Thoracic aorta (tissue), 2 donors: ENCODE results near the gene FAM227B. TPM values are rescaled to one million over a fixed set of nuclear protein-coding genes. Genes with fewer than 3 reads are reported as not detected.

Source experiments
- ATAC-seq: fragments of 150-250 bp; one replicate; pipeline ENCODE4 v1.8.0; 2017; ENCODE audit warnings: low read depth; ENCODE audit not compliant: insufficient number of reproducible peaks, low FRiP score
- DNase-seq: peaks from one replicate; pipeline ENCODE4 v3.0.0-alpha.2; 2020; ENCODE audit warnings: low spot score
- H3K27ac ChIP-seq, 2 donors: fragments of 200-600 bp; sonication (generic); 1 replicate in 1 of 2; 2 replicates in 1 of 2; pipeline ENCODE4 v1.5.1; 2016; ENCODE audit warnings: mild to moderate bottlenecking in 2 of 2, moderate library complexity in 2 of 2
- H3K27me3 ChIP-seq: fragments of 200-600 bp; sonication (generic); replicated peaks from 2 replicates; pipeline ENCODE4 v1.6.0; 2016; ENCODE audit warnings: mild to moderate bottlenecking; ENCODE audit not compliant: insufficient read depth
- H3K36me3 ChIP-seq: fragments of 200-600 bp; sonication (generic); one replicate; pipeline ENCODE4 v1.5.1; 2016
- H3K4me1 ChIP-seq, 2 donors: fragments of 200-600 bp; sonication (generic); 1 replicate in 1 of 2; 2 replicates in 1 of 2; pipeline versions ENCODE4 v1.5.1 to v1.6.0; 2016; ENCODE audit warnings: low read depth in 2 of 2, mild to moderate bottlenecking in 1 of 2; ENCODE audit not compliant: control insufficient read depth in 1 of 2
- H3K4me3 ChIP-seq: fragments of 200-600 bp; sonication (generic); 2 replicates; pipeline ENCODE4 v1.5.1; 2016; ENCODE audit warnings: mild to moderate bottlenecking
- H3K9me3 ChIP-seq: fragments of 200-600 bp; sonication (generic); 2 replicates; pipeline ENCODE4 v1.5.1; 2016
- total RNA-seq, 2 donors: library from RNA; depleted of rRNA; stranded (reverse); fragments of >200 nt; gene quantifications; one replicate each; pipeline versions ENCODE4 v1.1.0 to v1.2.3, GENCODE V29; 2016
- TF ChIP-seq, protein P1 (sequence below): fragments of 200-600 bp; sonication (generic); IDR thresholded peaks from one replicate; pipeline ENCODE4 v1.5.1; 2019; ENCODE audit warnings: antibody characterized with exemption

The FAM227B gene
- total RNA-seq, 2 donors from 2014 or later, result 3.2 to 15.2 TPM

DNA sequence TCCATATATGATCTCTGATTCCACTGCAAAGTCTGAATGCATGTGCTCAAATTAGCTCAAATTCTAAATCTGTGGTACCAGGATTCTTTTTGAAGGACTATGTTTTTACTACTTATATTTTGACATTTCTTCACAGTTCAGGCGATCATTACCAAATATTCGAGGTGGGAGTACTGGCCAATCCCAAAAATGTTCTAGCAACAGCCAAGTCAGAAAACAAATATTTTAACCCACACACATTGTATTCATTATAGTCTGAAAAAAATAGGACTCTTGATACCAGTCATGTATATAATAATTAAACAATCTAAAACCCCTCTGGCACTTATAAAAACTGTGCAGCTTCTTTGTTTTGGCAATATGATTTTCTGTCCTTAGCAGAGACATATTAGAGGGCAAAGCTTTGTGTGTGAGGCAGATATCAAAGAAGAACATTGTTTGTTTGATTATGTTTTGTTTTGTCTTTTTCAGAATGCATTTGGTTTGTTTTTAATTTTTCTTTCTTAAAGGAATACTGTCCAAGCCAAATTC, 160.1 kb downstream of the FAM227B start:
- DNase-seq (no peak), ATAC-seq (no peak)
- Histone ChIP-seq H3K36me3 (no peaks in the 10 kb centered on the region), H3K27ac (no peak overlapping the region), H3K4me1 (peaks cover 10 to 11% of the 10 kb centered on the region in 2 donors), H3K4me3 (no peak overlapping the region), H3K27me3 (no peaks in the 10 kb centered on the region), H3K9me3 (no peaks in the 10 kb centered on the region)
- TF ChIP-seq, protein P1, sequence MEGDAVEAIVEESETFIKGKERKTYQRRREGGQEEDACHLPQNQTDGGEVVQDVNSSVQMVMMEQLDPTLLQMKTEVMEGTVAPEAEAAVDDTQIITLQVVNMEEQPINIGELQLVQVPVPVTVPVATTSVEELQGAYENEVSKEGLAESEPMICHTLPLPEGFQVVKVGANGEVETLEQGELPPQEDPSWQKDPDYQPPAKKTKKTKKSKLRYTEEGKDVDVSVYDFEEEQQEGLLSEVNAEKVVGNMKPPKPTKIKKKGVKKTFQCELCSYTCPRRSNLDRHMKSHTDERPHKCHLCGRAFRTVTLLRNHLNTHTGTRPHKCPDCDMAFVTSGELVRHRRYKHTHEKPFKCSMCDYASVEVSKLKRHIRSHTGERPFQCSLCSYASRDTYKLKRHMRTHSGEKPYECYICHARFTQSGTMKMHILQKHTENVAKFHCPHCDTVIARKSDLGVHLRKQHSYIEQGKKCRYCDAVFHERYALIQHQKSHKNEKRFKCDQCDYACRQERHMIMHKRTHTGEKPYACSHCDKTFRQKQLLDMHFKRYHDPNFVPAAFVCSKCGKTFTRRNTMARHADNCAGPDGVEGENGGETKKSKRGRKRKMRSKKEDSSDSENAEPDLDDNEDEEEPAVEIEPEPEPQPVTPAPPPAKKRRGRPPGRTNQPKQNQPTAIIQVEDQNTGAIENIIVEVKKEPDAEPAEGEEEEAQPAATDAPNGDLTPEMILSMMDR, result no peak

DNA sequence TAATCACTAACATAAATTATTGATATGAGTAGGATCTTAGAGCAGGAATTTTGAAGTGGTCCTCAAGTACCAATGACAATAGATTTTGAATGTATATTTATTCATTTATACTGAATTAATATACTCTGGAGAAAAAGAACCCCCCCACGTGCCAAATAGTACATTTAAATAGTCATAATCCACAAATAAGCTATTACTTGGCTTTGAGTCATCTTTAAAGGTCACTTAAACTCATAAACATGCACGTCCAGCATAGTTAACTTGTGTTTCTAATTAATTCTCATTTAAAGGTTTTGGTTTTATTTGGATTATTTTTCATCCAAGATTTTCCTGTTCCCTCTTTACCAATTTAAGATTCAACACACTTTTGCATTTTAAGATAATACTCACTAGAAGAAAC, 162.5 kb downstream of the FAM227B start:
- no peak overlapping the region for H3K4me3 ChIP-seq
- peaks cover 10 to 11% of the 10 kb centered on the region in 2 donors for H3K4me1 ChIP-seq
- TF ChIP-seq, protein P1, result no peak
- H3K27ac ChIP-seq, result no peak overlapping the region
- no peak for DNase-seq
- no peaks in the 10 kb centered on the region for H3K9me3 ChIP-seq
- no peaks in the 10 kb centered on the region for H3K27me3 ChIP-seq
- ATAC-seq, result no peak
- H3K36me3 ChIP-seq, result no peaks in the 10 kb centered on the region

DNA sequence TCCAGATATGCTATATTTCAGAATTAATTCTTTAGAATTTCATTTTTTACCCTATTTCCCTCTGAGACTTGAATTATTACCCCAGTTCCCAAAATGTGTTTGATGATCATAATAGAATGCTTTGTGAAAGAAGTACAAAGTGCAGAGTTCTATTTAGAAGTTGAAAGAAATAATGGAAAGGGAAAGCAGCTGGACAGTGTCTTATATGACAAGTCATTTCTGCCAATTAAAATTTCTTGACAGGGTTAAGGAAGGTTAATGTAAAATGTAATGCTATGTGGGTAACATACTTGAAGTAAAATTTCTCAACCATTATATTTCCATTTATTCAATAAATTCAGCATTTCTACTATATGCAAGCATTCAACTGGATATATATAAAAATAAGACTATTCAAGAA, 164.5 kb downstream of the FAM227B start:
- ATAC-seq, result no peak
- H3K4me1 ChIP-seq, result no peaks in the 10 kb centered on the region
- H3K27me3 ChIP-seq, result no peaks in the 10 kb centered on the region

DNA sequence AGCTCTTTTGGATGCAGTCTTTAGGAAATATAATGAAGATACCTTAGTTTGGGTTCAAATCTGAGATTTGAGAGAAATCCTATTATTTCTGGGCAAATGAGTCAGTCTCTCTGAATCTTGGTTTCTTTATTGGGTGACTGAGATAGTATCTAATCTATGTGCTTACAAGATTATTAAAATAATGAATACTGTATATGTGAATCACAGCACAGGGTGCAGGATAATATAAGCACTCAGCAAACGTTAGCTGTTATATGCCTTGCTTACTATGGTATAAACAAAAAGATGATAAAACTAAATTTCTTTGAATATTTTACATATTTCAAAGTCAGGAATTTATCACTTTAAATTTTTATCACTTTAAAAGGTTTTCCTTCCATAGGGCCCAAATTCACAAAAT, 168.0 kb downstream of the FAM227B start:
- ATAC-seq (no peak), DNase-seq (no peak)
- H3K27me3 ChIP-seq, result no peaks in the 10 kb centered on the region
- no peak overlapping the region for H3K27ac ChIP-seq
- TF ChIP-seq, protein P1, result no peak
- no peaks in the 10 kb centered on the region for H3K4me1 ChIP-seq
- no peaks in the 10 kb centered on the region for H3K36me3 ChIP-seq
- no peaks in the 10 kb centered on the region for H3K9me3 ChIP-seq
- H3K4me3 ChIP-seq, result no peak overlapping the region

More for the DNA sequence above, 164.5 kb downstream of the FAM227B start:
- Histone ChIP-seq H3K36me3 (no peaks in the 10 kb centered on the region), H3K27ac (no peak overlapping the region), H3K9me3 (no peaks in the 10 kb centered on the region), H3K4me3 (no peak overlapping the region)
- TF ChIP-seq, protein P1, result no peak
- DNase-seq, result no peak

DNA sequence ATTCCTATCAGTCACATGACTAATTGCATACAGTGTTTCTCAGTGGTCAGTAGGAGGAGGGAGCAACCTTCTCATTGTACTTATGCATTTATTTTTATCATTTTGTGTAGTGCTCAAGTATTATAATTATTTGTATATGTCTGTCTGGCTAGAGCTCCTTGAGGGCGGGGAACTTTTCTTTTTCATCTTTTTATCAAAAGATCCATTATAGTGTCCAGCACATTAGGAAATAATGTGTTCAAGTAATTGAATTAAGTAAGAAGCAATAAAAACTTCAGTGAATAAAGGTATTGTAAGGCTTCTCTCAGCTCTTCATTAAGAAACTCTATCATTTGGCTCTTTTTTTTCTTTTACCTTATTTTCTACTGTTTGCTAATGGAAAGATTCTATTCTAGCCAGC, 178.8 kb downstream of the FAM227B start:
- Histone ChIP-seq H3K4me1 (peaks cover 13 to 19% of the 10 kb centered on the region in 2 donors), H3K36me3 (no peaks in the 10 kb centered on the region), H3K27me3 (no peaks in the 10 kb centered on the region), H3K4me3 (no peak overlapping the region), H3K27ac (no peak overlapping the region), H3K9me3 (no peaks in the 10 kb centered on the region)
- DNase-seq (no peak), ATAC-seq (no peak)
- TF ChIP-seq, protein P1, result no peak
